Kidney (tissue), 14 donors: ENCODE measurements around the gene ERFL. TPM values are rescaled to one million over a fixed set of nuclear protein-coding genes. Genes with fewer than 3 reads are reported as not detected.

Experiments used
- DNase-seq, 5 donors: peaks; one replicate each; pipeline ENCODE4 v3.0.0-alpha.2; 2013 to 2020
- FAIRE-seq: peaks from 2 replicates; lab custom pipeline; 2012; peaks lifted over from hg19 to GRCh38; lab: Jason Lieb, UNC
- H3K27ac ChIP-seq, 2 donors: one replicate each; pipeline ENCODE4 v1.7.0; 2013; ENCODE audit warnings: low read depth in 2 of 2, low read length in 2 of 2, inconsistent platforms in 1 of 2
- H3K27me3 ChIP-seq: one replicate; pipeline ENCODE4 v1.7.1; 2013; ENCODE audit warnings: low read length, inconsistent platforms; ENCODE audit not compliant: control insufficient read depth, insufficient read depth
- H3K36me3 ChIP-seq, 3 donors: one replicate each; pipeline versions ENCODE4 v1.7.0 to v1.7.1; 2013; ENCODE audit warnings: low read length in 3 of 3, control low read depth in 1 of 3, inconsistent platforms in 1 of 3; ENCODE audit not compliant: insufficient read depth in 3 of 3, control insufficient read depth in 2 of 3
- H3K4me1 ChIP-seq, 3 donors: one replicate each; pipeline versions ENCODE4 v1.7.0 to v1.7.1; 2013; ENCODE audit warnings: low read length in 3 of 3, inconsistent platforms in 1 of 3, low read depth in 1 of 3; ENCODE audit not compliant: control insufficient read depth in 2 of 3, insufficient read depth in 2 of 3
- H3K4me3 ChIP-seq, 3 donors: one replicate each; pipeline versions ENCODE4 v1.7.0 to v1.8.1; 2013; ENCODE audit warnings: low read length in 3 of 3, control low read depth in 1 of 3, inconsistent platforms in 1 of 3
- H3K9ac ChIP-seq, 3 donors: one replicate each; pipeline versions ENCODE4 v1.7.0 to v1.7.1; 2013; ENCODE audit warnings: low read length in 3 of 3, control low read depth in 1 of 3, inconsistent platforms in 1 of 3
- H3K9me3 ChIP-seq, 3 donors: one replicate each; pipeline versions ENCODE4 v1.7.0 to v1.7.1; 2013; ENCODE audit warnings: low read length in 3 of 3, control low read depth in 1 of 3, inconsistent platforms in 1 of 3; ENCODE audit not compliant: control insufficient read depth in 2 of 3, insufficient read depth in 1 of 3
- intact Hi-C: fragments of 100-400 bp; cut with DNase I; formaldehyde crosslinking; loops from one replicate; pipeline ENCODE4 v1.11.1; 2022
- polyA plus RNA-seq: library from polyadenylated mRNA; stranded (reverse); fragments of 350-450 nt; fragmentation: Illumina TruSeq; extraction: RNeasy Lipid Tissue Mini Kit (QIAGEN cat#74804); gene quantifications from one replicate; pipeline ENCODE4 v1.2.3, GENCODE V29; 2014; ENCODE audit warnings: low read depth, low replicate concordance; ENCODE audit not compliant: insufficient read depth
- total RNA-seq: library from RNA; stranded (reverse); fragmentation: NEBNext Ultra II Directional; extraction: Animal tissue kit (Norgen Biotek cat#: 25700); gene quantifications from one replicate; pipeline ENCODE4 v1.2.1, GENCODE V29; 2021
- TF ChIP-seq, protein P1 (sequence below): IDR thresholded peaks from 3 replicates; pipeline ENCODE4 v1.5.1; 2012; ENCODE audit warnings: mild to moderate bottlenecking, moderate library complexity, borderline replicate concordance; ENCODE audit not compliant: insufficient read depth; ENCODE audit errors: extremely low read depth
- donor health status: control.
- donor health status: control.
- donor health status: control.
- donor health status: control.
- donor health status: control.
- donor health status: DM: yes; HTN: yes; CAD: no.
- donor health status: Normal renal cell carcinoma (clear cell type).

ERFL gene
- total and polyA plus RNA-seq, 2 donors from 2014 or later: 0.69 TPM; not detected in 1

DNA sequence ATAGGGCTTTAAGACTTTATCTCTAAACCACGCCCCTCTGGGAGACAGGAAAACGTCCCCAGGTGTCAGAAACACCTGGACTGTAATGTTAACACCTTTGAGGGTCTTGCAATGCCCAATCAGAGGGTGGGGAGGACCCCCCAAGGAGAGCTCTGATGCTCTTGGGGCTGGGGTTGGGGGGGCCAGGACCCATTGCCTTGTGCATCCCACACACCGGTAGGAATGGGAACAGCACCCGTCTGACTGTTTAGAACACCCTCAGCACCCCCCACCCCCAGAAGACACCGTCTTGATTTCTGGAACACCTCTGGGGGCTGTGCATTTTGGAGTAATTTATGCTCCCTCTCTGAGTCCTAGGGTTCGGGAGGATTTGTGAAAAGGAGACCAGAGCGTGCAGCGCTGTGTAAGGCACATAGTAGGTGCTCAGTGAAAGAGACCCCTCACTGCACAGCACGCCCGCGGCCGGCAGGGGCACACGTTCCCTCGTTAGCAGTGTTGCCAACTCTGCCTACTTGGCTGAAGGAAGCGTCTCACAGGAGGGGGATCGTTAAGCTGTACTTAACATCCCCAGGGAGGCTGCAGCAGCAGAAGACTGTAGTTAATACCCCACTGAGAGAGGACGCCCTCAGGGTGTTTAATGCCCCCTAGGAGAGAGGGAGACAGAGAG lies 2.8 kb upstream of the ERFL start:
- DNase-seq (no peak), FAIRE-seq (no peak)
- Histone ChIP-seq H3K4me1 (peaks cover 0 to 6% (median 4%) of the 10 kb centered on the region in 3 donors), H3K27me3 (peaks cover 72% of the 10 kb centered on the region), H3K9ac (no peak overlapping the region), H3K27ac (no peak overlapping the region), H3K36me3 (no peaks in the 10 kb centered on the region), H3K9me3 (no peaks in the 10 kb centered on the region), H3K4me3 (no peak overlapping the region)
- intact Hi-C loops: no loop called here
- TF ChIP-seq, protein P1, sequence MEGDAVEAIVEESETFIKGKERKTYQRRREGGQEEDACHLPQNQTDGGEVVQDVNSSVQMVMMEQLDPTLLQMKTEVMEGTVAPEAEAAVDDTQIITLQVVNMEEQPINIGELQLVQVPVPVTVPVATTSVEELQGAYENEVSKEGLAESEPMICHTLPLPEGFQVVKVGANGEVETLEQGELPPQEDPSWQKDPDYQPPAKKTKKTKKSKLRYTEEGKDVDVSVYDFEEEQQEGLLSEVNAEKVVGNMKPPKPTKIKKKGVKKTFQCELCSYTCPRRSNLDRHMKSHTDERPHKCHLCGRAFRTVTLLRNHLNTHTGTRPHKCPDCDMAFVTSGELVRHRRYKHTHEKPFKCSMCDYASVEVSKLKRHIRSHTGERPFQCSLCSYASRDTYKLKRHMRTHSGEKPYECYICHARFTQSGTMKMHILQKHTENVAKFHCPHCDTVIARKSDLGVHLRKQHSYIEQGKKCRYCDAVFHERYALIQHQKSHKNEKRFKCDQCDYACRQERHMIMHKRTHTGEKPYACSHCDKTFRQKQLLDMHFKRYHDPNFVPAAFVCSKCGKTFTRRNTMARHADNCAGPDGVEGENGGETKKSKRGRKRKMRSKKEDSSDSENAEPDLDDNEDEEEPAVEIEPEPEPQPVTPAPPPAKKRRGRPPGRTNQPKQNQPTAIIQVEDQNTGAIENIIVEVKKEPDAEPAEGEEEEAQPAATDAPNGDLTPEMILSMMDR: no peak

GRCh38 chr19:41930322-41930722 lies 2.1 kb upstream of the ERFL start:
- intact Hi-C loops: no loop called here
- no peak overlapping the region for H3K27ac ChIP-seq
- FAIRE-seq (no peak), DNase-seq (no peak)
- TF ChIP-seq, protein P1: no peak
- H3K9ac ChIP-seq: no peak overlapping the region
- H3K9me3 ChIP-seq: no peaks in the 10 kb centered on the region
- no peaks in the 10 kb centered on the region for H3K36me3 ChIP-seq
- H3K4me3 ChIP-seq: no peak overlapping the region
- peaks cover 0 to 6% (median 4%) of the 10 kb centered on the region in 3 donors for H3K4me1 ChIP-seq
- H3K27me3 ChIP-seq: peaks cover 76% of the 10 kb centered on the region

DNA sequence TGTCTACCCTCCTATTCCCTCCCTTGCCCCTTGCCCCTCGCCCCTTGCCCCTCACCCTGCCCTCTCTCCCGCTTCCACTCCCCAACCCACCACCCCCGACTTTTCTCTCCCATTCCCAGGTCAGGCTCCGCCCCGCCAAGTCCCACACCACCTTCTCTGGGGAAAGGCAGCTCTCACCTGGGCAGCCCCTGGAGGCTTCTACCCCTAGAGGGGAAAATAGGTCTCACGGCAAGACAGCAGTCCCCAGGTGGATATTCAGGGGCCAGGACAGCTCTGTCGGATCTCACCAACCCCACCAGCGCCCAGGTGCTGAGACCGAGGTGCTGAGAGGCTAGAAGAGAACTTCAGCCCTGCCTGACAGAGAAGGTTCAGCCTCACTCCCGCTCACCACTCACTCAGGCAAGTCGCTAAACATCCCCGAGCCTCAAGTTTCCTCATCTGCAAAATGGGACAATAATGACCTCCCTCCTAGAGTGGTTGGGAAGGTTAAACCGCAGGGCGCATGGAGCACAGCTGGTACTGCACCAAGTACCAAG lies 1.4 kb upstream of the ERFL start:
- peaks cover 0 to 6% (median 4%) of the 10 kb centered on the region in 3 donors for H3K4me1 ChIP-seq
- no peak for FAIRE-seq
- no peaks in the 10 kb centered on the region for H3K36me3 ChIP-seq
- H3K27ac ChIP-seq: no peak overlapping the region
- no peaks in the 10 kb centered on the region for H3K9me3 ChIP-seq
- no peak overlapping the region for H3K4me3 ChIP-seq
- TF ChIP-seq, protein P1: no peak
- intact Hi-C loops: no loop called here
- no peak overlapping the region for H3K9ac ChIP-seq
- DNase-seq: no peak
- H3K27me3 ChIP-seq: peaks cover 77% of the 10 kb centered on the region
